ENCODE results near the gene ABHD14A. TPM values are rescaled to one million over a fixed set of nuclear protein-coding genes. Genes with fewer than 3 reads are reported as not detected.

ABHD14A gene
- total RNA-seq, 1 experiment from 2014 or later, result 3.8 TPM

DNA sequence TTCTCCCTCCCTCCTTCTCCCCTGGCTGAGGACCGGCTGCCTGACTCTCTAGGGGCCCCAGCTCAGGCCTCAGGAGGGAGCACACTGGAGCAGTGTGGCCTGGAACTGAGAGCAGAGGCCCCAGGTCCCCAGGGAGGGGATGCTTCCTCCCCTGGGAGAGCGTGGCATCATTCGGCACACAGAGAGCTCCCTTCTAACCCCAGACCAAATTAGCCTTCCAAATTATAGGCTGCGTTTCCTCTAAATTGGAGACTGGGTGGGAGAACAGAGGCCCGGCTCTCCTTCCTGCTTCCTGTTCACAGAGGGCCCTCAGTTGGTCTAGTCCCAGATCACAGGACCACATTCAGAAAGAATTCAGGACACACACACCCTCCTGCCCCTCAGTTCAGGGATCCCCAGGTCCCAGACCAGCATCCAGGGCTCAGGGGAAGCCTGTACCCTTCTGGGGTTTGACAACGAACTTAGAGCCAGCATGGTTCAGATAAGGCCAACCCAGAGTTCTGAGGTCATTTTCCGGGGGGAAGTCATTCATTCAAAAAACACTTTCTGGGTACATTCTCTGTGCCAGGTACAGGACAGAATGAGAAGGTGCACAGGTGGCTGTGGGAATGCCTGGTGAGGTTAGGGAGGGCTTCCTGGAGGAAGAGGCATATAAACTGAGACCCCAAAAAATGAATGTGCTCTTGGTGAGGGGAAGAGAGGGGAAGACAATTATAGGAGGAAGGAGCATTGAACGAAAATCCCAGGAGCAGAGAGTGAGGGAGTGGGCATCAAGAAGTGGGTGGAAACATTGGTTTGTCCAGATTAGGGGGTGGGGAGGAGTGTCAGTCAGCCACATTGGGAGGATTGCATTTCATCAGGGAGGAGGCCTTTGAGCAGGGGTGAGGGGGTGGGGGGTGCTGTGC lies 49.2 kb downstream of the ABHD14A start:
- no peak for DNase-seq (ENCODE audit: low spot score)
- CTCF ChIA-PET, result interaction anchor here (0.6 to 13.0 kb wide), 4 partner anchors 19 to 361 kb away, joined by 3 to 138 read pairs (median 4); partner anchors contain the start of gene DUSP7
- TF ChIP-seq ZNF416 (CRISPR knock-in tag; IDR thresholded peaks at IDR 0.05) (no peak), TEAD1 (CRISPR knock-in tag; IDR thresholded peaks at IDR 0.05) (no peak), JUN (CRISPR knock-in tag; IDR thresholded peaks at IDR 0.05) (no peak), FOXK1 (CRISPR knock-in tag; IDR thresholded peaks at IDR 0.05) (no peak), CREB1 (CRISPR knock-in tag; IDR thresholded peaks at IDR 0.05) (no peak), GTF2I (CRISPR knock-in tag; conservative IDR thresholded peaks at IDR 0.05) (no peak), ZNF219 (CRISPR knock-in tag; IDR thresholded peaks at IDR 0.05; ENCODE audit: borderline replicate concordance) (no peak), NFYB (CRISPR knock-in tag; conservative IDR thresholded peaks at IDR 0.05; ENCODE audit: low read depth) (no peak), GABPB1 (CRISPR knock-in tag; IDR thresholded peaks at IDR 0.05) (no peak), SP1 (CRISPR knock-in tag; conservative IDR thresholded peaks at IDR 0.05) (no peak), SOX15 (CRISPR knock-in tag; IDR thresholded peaks at IDR 0.05) (no peak), RORB (CRISPR knock-in tag; IDR thresholded peaks at IDR 0.05) (no peak), ZNF121 (CRISPR knock-in tag; IDR thresholded peaks at IDR 0.05) (no peak)
- TF ChIP-seq, protein P1, sequence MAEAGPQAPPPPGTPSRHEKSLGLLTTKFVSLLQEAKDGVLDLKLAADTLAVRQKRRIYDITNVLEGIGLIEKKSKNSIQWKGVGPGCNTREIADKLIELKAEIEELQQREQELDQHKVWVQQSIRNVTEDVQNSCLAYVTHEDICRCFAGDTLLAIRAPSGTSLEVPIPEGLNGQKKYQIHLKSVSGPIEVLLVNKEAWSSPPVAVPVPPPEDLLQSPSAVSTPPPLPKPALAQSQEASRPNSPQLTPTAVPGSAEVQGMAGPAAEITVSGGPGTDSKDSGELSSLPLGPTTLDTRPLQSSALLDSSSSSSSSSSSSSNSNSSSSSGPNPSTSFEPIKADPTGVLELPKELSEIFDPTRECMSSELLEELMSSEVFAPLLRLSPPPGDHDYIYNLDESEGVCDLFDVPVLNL (CRISPR knock-in tag; IDR thresholded peaks at IDR 0.05; ENCODE audit: borderline replicate concordance, low read depth), result no peak
- TF ChIP-seq, protein P2, sequence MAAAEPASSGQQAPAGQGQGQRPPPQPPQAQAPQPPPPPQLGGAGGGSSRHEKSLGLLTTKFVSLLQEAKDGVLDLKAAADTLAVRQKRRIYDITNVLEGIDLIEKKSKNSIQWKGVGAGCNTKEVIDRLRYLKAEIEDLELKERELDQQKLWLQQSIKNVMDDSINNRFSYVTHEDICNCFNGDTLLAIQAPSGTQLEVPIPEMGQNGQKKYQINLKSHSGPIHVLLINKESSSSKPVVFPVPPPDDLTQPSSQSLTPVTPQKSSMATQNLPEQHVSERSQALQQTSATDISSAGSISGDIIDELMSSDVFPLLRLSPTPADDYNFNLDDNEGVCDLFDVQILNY (CRISPR knock-in tag; IDR thresholded peaks at IDR 0.05), result no peak
- TF ChIP-seq, protein P3, sequence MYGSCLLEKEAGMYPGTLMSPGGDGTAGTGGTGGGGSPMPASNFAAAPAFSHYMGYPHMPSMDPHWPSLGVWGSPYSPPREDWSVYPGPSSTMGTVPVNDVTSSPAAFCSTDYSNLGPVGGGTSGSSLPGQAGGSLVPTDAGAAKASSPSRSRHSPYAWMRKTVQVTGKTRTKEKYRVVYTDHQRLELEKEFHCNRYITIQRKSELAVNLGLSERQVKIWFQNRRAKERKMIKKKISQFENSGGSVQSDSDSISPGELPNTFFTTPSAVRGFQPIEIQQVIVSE (CRISPR knock-in tag; IDR thresholded peaks at IDR 0.05; ENCODE audit: borderline replicate concordance), result no peak
- TF ChIP-seq, protein P4, sequence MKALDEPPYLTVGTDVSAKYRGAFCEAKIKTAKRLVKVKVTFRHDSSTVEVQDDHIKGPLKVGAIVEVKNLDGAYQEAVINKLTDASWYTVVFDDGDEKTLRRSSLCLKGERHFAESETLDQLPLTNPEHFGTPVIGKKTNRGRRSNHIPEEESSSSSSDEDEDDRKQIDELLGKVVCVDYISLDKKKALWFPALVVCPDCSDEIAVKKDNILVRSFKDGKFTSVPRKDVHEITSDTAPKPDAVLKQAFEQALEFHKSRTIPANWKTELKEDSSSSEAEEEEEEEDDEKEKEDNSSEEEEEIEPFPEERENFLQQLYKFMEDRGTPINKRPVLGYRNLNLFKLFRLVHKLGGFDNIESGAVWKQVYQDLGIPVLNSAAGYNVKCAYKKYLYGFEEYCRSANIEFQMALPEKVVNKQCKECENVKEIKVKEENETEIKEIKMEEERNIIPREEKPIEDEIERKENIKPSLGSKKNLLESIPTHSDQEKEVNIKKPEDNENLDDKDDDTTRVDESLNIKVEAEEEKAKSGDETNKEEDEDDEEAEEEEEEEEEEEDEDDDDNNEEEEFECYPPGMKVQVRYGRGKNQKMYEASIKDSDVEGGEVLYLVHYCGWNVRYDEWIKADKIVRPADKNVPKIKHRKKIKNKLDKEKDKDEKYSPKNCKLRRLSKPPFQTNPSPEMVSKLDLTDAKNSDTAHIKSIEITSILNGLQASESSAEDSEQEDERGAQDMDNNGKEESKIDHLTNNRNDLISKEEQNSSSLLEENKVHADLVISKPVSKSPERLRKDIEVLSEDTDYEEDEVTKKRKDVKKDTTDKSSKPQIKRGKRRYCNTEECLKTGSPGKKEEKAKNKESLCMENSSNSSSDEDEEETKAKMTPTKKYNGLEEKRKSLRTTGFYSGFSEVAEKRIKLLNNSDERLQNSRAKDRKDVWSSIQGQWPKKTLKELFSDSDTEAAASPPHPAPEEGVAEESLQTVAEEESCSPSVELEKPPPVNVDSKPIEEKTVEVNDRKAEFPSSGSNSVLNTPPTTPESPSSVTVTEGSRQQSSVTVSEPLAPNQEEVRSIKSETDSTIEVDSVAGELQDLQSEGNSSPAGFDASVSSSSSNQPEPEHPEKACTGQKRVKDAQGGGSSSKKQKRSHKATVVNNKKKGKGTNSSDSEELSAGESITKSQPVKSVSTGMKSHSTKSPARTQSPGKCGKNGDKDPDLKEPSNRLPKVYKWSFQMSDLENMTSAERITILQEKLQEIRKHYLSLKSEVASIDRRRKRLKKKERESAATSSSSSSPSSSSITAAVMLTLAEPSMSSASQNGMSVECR (CRISPR knock-in tag; IDR thresholded peaks at IDR 0.05; ENCODE audit: borderline replicate concordance), result no peak
- TF ChIP-seq, protein P5, sequence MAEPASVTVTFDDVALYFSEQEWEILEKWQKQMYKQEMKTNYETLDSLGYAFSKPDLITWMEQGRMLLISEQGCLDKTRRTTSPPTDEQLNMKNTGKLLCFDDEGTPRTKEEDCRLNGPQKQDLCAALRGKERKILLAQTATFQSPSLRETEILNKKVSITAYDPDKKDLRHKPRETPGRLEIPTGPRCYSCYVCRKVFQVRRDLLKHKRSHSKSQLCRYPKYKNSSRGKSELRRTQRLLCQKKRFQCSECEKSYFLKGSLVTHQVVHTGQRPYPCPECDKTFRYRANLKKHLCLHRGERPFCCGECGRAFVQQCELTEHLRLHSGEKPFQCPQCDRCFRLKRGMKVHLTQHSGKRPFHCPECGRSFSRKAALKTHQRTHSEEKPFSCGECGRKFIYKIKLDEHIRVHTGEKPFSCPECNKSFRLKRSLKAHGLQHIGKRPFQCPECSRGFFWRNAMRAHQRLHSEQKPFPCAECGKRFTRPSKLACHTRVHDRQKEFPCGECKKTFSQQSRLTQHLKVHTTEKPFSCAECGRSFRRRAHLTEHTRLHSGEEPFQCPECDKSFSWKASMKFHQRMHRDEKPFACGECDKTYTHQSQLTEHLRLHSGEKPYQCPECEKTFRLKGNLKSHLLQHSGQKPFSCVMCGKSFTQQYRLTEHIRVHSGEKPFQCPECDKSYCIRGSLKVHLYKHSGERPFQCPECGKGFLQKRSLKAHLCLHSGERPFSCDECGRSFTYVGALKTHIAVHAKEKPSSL (CRISPR knock-in tag; conservative IDR thresholded peaks at IDR 0.05), result no peak
- TF ChIP-seq, protein P6, sequence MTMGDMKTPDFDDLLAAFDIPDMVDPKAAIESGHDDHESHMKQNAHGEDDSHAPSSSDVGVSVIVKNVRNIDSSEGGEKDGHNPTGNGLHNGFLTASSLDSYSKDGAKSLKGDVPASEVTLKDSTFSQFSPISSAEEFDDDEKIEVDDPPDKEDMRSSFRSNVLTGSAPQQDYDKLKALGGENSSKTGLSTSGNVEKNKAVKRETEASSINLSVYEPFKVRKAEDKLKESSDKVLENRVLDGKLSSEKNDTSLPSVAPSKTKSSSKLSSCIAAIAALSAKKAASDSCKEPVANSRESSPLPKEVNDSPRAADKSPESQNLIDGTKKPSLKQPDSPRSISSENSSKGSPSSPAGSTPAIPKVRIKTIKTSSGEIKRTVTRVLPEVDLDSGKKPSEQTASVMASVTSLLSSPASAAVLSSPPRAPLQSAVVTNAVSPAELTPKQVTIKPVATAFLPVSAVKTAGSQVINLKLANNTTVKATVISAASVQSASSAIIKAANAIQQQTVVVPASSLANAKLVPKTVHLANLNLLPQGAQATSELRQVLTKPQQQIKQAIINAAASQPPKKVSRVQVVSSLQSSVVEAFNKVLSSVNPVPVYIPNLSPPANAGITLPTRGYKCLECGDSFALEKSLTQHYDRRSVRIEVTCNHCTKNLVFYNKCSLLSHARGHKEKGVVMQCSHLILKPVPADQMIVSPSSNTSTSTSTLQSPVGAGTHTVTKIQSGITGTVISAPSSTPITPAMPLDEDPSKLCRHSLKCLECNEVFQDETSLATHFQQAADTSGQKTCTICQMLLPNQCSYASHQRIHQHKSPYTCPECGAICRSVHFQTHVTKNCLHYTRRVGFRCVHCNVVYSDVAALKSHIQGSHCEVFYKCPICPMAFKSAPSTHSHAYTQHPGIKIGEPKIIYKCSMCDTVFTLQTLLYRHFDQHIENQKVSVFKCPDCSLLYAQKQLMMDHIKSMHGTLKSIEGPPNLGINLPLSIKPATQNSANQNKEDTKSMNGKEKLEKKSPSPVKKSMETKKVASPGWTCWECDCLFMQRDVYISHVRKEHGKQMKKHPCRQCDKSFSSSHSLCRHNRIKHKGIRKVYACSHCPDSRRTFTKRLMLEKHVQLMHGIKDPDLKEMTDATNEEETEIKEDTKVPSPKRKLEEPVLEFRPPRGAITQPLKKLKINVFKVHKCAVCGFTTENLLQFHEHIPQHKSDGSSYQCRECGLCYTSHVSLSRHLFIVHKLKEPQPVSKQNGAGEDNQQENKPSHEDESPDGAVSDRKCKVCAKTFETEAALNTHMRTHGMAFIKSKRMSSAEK (CRISPR knock-in tag; IDR thresholded peaks at IDR 0.05; ENCODE audit: borderline replicate concordance), result no peak
- TF ChIP-seq, protein P7, sequence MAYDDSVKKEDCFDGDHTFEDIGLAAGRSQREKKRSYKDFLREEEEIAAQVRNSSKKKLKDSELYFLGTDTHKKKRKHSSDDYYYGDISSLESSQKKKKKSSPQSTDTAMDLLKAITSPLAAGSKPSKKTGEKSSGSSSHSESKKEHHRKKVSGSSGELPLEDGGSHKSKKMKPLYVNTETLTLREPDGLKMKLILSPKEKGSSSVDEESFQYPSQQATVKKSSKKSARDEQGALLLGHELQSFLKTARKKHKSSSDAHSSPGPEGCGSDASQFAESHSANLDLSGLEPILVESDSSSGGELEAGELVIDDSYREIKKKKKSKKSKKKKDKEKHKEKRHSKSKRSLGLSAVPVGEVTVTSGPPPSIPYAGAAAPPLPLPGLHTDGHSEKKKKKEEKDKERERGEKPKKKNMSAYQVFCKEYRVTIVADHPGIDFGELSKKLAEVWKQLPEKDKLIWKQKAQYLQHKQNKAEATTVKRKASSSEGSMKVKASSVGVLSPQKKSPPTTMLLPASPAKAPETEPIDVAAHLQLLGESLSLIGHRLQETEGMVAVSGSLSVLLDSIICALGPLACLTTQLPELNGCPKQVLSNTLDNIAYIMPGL (CRISPR knock-in tag; IDR thresholded peaks at IDR 0.05), result no peak
- POLR2A ChIA-PET, result no interaction called here
- Mint-ChIP-seq H3K27ac (no peak overlapping the region; the same call in 1 of the 2 replicates), H3K4me3 (no peak overlapping the region), H3K27me3 (ENCODE audit: low read depth) (no peaks in the 10 kb centered on the region), H3K4me1 (peaks cover 9% of the 10 kb centered on the region), H3K9me3 (no peaks in the 10 kb centered on the region), H3K36me3 (no peaks in the 10 kb centered on the region)
- ATAC-seq, result no peak
